HG02981 (cell line): ENCODE data around the gene SERPINA3.

Experiments used
- ATAC-seq: cut with Tn5 transposase; IDR thresholded peaks from one replicate; pipeline ENCODE4 v1.9.1; 2021; ENCODE audit warnings: mild to moderate bottlenecking, moderate library complexity; ENCODE audit not compliant: unreplicated experiment

SERPINA3 gene

DNA sequence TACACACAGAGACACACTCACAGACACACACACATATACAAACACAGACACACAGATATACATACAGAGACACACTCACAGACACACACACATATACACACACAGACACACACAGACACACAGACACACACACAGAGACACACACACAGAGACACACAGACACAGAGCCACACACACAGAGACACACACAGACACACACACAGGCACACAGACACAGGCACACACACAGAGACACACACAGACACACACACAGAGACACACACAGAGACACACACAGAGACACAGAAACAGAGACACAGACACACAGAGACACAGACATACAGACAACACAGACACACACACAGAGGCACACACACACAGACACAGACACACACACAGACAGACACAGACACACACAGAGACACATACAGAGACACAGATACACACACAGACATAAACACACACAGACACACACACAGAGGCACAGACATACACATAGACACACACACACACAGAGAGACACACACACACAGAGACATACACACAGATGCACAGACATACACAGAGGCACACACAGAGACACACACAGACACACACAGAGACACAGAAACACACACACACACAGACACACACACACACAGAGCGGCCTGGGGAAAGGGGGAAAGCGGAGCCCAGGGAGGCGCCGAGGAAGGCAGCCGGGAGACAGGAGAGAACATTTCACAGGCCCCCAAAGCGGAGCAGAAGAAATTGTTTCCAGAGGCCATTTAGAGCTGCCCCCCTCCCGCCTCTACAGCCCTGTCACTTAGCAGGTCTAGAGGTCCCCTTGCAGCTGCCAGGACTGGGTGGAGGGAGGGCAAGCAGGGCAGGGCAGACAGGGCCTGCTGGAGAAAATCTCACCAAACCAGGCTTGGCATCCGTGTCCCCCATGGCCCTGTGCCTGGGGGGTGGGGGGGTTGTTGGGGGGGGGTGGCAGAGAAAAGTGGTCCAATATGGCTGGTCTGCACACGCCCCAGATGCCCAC is 38.9 kb downstream of the SERPINA3 start:
- no peak for ATAC-seq

DNA sequence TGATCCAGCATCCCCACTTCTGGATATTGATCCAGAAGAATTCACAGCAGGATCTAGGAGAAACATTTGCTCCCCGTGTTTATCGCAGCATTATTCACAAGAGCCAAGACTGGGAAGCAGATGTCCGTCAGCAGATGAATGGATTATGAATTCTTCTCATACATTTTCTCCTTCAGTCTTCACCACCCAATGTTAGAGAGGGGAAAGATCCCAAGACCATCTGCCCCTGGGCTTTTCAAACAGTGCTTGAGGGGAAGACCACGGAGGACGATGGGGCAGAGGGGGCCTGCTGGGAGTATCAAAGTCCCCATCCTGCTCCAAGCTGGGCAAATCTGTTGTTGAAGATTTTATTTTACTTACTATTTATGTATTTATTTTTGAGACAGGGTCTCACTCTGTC is 41.1 kb downstream of the SERPINA3 start:
- ATAC-seq: no peak

DNA sequence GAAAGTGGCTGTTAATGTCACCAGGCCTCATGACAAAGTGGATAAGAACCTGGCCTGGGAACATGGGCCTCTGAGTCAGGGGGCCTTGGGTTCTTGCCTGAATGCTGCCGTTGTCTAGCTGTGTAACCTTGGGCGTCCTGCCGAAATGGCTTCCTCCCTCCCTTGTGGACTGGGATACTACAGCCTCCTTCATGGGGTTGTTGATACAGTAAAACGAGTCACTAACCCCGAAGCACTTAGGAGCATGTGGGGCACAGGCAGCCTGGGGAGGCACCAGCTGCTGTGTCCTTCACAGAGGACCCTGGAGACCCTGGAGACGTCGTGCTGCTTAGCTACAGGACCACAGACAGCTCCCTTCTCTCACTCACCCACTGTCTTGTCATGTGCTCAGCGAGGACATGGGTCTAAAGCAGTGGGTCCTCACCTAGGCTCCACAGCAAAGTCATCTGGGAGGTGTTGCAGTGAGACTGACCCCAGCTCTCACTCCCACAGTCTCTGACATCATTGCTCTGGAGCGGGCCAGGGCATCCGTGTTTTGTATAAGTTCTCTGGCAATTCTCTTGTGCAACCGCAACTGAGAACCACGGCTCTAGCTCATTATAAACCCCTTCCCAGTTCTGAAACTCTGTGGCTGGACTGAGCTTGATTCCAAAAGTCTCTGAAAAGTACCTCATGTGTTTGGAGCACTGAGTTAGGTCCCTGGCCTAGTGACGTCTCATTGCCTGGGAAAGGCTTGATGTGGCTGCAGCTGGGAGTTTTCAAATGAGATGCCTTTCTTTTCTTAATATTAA is 42.1 kb downstream of the SERPINA3 start:
- no peak for ATAC-seq

DNA sequence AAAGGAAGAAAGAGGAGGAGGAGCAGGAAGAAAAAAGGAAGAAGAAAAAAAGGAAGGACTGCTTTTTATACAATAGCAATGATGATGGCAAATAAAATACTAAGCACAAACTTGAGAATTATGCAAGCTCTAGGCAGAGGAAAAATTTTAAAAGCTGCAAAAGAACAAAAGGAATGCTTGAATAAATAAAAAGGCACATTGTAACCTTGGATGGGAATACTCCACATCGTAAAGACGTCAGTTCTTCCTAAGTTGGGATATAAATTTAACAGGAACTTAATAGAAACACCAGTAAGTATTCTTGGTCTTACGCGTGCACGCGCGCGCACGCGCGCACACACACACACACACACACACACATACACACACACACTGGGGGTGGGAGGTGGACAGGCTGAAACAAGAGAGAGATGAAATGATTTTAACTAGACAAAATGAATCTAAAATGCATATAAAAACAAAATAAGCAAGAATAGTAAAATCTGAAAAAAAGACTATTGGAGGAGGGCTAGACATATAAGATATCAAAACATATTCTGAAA is 43.0 kb downstream of the SERPINA3 start:
- no peak for ATAC-seq

DNA sequence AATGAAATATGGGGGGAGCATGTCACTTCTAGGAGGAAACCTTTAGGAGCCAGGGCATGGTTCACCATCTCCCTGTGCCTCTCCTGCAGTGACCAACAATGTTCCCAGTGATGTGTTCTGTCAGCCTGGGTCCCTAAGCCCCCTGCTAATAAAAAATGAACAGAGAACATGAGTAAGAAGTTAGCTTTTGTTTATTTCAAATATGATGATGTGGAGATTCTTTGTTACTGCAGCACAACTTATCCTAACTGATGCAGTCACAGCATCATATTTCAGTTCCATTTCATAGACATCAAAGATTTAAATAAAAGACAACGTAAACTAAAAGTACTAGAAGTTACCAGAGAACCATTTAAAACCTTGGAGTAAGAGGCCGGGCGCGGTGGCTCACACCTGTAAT is 43.9 kb downstream of the SERPINA3 start:
- ATAC-seq: no peak

DNA sequence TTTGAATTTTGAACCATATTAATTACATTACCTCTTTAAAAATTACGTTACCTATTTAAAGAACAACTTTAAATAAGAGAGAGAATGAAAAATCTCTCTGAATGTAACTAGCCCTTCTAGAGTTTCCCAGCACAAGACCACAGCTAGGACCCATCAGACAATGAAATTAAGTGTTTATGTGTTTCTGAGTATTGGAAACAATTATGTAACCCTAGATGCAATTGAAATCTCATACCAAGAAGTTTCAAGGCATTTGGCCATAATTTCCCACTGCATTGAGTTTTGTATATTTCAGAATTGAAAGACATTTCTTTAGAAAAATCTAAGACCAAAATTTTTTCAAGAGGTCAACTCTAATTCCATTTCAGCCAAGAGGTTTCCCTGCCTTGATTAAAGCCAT is 47.1 kb downstream of the SERPINA3 start:
- no peak for ATAC-seq

DNA sequence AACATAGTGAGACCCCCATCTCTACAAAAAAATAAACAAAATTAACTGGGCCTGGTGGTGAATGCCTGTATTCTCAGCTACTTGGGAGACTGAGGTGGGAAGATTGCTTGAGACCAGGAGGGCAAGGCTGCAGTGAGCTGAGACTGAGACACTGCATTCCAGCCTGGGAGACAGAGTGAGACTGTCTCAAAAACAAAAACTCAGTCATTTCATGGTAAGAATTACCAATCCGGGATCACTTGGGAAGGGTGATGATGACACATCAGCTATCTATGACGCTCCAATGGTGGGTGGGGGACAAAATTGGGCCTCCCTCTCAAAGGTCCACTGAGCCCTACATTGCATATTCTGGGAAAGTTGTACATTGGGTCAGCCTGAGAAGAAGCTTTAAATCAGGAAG is 47.7 kb downstream of the SERPINA3 start:
- ATAC-seq: no peak

DNA sequence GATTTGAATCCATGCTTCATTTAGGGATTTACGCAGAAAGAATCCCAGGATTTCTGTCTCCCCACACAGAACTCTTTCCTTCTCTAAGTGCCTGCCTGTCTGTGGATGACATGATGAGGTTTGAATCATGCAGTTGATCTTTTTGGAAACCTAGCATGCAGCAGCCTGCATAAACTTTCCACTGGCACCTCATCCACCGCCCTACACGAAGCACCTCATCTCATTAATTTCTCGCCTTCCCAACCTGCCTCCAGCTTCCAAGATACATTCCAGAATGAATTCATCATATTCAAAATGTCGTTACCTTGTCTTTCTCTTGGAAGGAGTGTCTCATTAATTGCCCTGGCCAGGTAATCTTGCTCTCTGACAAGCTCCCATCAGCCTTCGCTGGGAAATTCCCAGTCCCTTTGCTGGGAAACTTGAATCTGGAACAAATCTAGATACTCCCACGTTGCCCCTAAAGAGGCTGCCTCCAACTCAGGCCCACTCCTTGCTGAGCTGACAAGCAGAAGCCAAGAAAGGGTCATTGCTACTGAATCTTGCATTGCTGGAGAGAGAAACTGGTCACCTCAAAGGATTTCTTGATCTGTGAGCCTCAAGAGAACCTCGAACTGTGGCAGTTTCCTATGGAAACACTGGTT is 48.2 kb downstream of the SERPINA3 start:
- no peak for ATAC-seq

DNA sequence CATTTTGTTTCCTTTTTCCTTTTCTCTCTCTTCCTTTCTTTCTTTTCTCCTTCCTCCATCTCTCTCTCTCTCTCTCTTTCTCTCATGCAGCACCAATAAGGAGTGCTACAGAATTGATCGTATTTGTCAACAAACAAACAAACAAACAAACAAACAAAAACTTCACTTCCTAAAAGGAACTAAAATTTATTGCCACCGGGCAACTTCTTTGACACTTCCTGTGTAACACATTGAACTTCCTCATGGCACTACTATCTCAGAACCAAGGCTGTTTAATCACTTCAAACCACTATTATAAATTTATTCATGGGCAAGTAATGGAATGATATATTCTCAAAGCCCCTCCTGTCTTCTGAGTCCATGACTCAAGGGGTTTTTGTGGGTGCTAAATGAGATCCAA is 51.3 kb downstream of the SERPINA3 start:
- no peak for ATAC-seq

DNA sequence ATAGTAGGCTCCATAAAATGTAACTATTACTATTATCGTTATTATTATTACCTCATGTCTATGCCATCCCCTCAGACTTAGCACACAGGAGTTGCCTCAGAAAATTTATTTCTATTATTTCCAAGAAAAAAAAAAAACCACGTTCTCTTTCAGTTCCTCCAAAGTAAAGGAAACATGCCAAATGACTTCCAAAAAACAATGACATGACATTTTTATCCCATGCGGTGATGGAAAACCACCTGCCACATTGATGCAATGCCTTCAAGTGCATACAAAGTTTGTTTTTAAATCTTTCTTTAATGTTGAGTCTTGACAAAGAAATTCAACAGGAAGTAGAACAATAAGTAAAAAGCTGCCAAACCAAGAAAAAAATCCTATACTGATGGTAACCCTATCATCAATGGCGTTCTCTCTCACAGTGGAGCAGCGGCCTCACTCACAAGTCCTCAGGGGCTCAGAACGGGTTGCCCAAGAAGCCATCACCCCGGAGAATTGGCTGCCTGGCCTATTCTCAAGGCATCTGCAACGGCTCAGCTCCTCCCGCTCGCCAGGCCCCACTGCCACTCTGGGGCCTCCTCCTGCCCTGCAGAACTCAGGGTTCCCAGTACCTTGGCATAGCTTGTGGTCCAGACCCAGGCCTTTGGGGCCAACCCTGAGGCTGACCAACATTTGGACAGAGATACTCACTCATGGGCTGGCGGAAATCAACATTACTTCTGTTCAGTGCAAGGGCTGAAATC is 51.9 kb downstream of the SERPINA3 start:
- no peak for ATAC-seq

DNA sequence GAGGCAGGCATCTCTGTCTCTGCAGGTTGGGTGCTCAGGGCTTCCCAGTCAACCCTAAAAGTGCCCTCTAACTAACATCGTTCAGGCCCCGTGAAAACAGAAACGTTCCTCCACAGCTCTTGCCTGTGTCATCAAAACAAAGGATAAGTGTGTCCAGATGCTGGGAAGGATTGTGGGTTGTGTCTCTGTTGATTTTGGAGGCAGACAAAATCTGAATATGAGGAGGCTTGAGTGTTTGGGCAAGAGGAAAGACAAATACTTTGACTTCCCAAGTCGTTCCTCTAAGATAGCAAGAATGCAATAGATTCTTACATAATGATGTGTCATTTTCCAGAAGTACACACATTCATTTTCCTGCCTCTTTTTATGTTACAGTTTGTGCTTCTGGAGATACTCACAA is 52.9 kb downstream of the SERPINA3 start:
- ATAC-seq: no peak

DNA sequence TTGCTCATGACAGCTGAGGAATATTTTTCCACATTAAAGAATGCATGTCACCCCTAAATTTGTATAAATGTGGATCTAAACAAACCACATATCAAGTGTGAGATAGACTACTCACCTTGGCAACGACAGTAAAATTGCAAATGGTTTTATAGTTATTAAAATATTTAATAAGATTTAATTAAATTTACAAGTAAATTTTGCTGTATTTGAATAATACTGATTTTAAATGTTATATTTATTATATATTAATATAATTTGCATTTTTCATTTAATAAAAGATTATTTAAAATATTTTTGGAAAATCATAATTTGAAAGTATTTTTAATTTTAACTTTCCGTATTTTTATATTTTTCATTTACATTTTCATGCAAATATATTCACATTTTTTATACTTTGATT is 53.4 kb downstream of the SERPINA3 start:
- ATAC-seq: no peak

DNA sequence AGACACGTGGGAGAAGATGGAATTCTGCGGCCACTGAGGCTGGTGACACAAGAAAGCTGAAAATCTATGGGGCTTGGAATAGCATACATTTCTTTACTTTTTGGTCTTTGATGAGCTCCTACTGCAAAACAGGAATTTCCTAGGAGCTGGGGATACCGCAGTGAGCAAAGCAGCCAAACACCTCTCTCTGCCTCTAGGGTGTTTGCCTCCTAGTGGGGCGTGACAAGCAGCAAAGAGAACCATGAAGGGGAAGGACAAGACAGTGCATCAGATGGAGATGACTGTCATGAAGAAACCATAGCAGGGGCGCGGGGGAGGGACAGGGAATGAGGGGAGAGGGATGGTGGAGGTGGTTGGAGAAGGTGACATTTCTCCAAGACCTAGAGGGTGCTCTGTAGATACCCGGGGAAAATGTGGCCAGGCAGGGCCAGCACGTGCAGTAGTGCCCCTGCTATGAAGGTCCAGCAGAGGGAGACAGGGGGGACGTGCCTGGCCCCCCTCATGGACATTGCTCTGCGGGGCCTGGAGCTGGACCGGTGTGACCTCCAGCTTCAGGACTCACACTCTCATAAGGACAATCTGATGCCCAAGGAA is 58.6 kb downstream of the SERPINA3 start:
- no peak for ATAC-seq

DNA sequence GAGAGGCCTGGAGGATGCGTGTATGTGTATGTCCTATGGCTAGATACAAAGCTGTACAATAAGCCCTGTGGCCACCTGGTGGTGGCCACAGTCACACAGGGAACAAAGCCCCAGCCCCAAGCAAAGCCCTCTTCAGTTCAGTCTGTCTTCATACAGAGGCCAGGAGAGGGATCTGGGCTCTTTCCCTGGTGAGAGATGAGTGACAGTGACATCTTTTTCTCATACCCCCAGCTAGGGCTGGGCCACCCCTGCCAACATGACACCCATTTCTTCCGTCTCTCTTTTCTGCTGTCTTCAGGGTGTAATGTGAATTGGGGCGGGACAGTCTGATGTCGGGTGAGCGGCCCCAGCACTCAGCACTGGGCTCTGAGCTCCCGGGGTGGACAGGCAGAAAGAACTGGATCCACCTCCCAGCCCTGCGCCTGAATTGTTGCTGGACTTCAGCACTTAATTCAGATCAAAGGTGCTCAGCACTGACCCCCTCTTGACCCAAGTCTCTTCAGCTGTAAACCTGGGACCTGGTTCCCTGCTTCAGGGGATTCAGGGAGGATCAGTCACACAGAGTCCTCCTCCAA is 59.8 kb downstream of the SERPINA3 start:
- ATAC-seq: no peak

DNA sequence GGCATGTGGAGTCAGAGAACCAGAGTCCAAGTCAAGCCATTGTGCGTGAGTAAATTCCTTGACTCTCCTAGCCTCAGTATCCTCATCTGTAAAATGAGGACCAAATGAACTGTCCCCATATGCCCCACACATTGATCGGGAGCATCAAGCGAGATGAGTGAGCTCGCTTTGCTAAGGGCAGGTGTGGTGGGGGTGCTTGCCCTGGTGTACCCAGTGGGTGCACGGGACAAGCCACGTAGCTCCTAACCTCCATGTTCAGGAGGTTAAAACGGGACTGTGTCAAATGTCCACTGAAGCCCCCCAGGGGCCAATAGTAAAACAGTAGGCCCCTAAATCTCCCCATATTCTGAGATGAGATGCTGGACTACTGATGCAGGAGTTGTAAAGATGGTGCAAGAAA is 60.9 kb downstream of the SERPINA3 start:
- no peak for ATAC-seq
